ENCODE data around the gene ARAP3. TPM values are rescaled to one million over a fixed set of nuclear protein-coding genes. Genes with fewer than 3 reads are reported as not detected.

The ARAP3 gene
- polyA plus RNA-seq, 3 donors, result 1.2 to 18.2 (median 2.2) TPM

DNA sequence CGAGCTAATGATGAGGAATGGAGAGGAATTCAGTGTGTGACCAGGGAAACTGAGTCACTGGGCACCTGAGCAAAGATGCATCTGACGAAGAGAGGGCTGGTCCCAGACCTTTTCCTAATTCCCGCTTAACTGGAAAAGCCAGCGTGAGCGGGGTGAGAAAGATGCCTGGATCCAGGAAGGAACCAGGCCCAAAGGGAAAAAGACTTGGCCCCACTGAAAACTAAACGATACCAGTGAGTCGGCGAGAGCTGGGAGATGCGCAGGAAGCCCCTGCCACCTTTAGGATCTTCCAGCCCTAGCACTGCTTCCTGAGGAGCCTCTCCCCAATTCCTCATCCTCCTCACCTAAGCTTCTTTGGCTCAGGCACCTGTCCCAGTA is 30.3 kb downstream of the ARAP3 start:
- Histone ChIP-seq H3K79me2 (ENCODE audit: insufficient read depth, low read length) (no peaks in the 10 kb centered on the region), H3K27me3 (ENCODE audit: control insufficient read depth in 2 of 2, insufficient read depth in 2 of 2, low read length in 2 of 2) (no peaks in the 10 kb centered on the region), H3K4me1 (ENCODE audit: control insufficient read depth in 1 of 2, insufficient read depth in 2 of 2, low read length in 2 of 2) (peaks cover 13 to 20% of the 10 kb centered on the region in 2 donors), H2AFZ (ENCODE audit: insufficient read depth, low read depth, low read length, poor library complexity, severe bottlenecking) (peak overlapping the region; percentile 97), H3K4me2 (replicated peaks; ENCODE audit: extremely low read depth, low read length, poor library complexity, severe bottlenecking) (peak overlapping the region; percentile 98), H3K36me3 (replicated peaks in 1 of 2; ENCODE audit: control insufficient read depth in 1 of 2, insufficient read depth in 2 of 2, low read length in 2 of 2) (peaks cover 45 to 57% of the 10 kb centered on the region in 2 donors), H3K9me3 (replicated peaks in 1 of 2; ENCODE audit: control insufficient read depth in 1 of 2, insufficient read depth in 1 of 2, low read length in 2 of 2) (no peaks in the 10 kb centered on the region), H3K9ac (ENCODE audit: insufficient read depth, low read length, poor library complexity, severe bottlenecking) (peak overlapping the region; percentile 66), H3K4me3 (replicated peaks in 1 of 3; ENCODE audit: low read depth in 2 of 3, low read length in 3 of 3) (peak overlapping the region; percentile 78 to 90 (median 90)), H3K27ac (ENCODE audit: low read depth in 1 of 2, low read length in 2 of 2) (peak overlapping the region in 1 of 2 donors; percentile 65), H4K20me1 (ENCODE audit: insufficient read depth, low read length) (no peaks in the 10 kb centered on the region)
- no peak for DNase-seq
- 54% methylated on average over 9 of the region's 9 CpGs for WGBS (ENCODE audit: insufficient coverage)
- H3K4me3 Mint-ChIP-seq, result peak overlapping the region; percentile 99 to 100
- peaks cover 27% of the 10 kb centered on the region for H3K4me1 Mint-ChIP-seq
- H3K36me3 Mint-ChIP-seq, result peaks cover 57 to 58% of the 10 kb centered on the region in 2 donors
- H3K27me3 Mint-ChIP-seq (ENCODE audit: low read depth in 3 of 3), result peaks cover 0 to 2% (median 2%) of the 10 kb centered on the region in 3 donors
- peak overlapping the region in 5 of 7 donors; percentile 32 to 94 (median 93) for H3K27ac Mint-ChIP-seq
- TF ChIP-seq CTCF (IDR thresholded peaks at IDR 0.05), result no peak
- peaks cover 0 to 2% (median 0%) of the 10 kb centered on the region in 7 donors for H3K9me3 Mint-ChIP-seq
- intact Hi-C loops (cut with micrococcal nuclease), result loop anchor here in 1 of 2 donors (2.0 kb wide), 1 partner anchor 17 kb away; no protein-coding TSS in a partner anchor

DNA sequence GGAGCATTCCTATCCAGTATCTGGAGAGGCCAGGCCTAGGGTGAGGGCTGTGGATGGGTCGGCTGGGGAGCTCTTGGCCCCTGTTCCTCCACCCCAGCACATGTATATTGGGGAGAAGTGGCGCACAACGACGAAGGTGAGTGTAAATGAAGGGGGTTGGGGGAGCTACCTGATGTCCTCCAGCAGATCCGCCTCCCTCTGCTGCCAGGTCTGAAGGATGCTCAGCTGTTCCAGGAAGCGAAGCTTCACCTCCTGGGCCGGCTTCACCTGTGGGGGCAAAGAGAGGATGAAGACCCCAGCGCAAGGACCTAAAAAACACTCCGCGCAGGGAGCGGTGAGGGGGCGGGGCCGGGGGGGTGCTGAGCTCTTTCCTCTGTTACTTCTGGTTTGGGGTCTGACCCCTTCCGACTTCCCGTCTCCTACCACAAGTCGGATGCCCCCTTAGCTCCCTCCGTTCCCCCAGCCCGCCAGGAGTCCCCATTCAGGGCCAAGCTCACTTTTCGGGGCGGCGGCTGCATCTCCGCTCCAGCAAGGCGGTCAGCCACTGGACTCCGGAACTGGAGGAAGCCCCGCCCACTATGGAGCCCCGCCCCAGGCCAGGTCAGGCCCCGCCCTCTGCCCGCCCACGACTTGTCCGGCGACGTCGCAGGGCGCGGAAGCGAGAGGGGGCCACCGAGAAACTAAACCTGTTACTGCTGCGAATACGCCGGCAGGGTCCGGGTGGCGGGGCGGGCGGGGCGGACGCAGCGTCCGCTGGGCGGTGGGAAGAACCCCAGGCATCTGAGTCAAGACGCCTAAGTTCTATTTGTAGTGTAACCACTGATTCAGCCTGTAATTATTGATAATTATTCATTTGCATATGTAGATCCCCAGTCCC is 30.9 kb downstream of the ARAP3 start, which contains the start of gene FCHSD1:
Gene FCHSD1 (minus strand): TSS at position 568 of the 877 bp plus-strand sequence. CDS start 50 bp downstream, at position 518.
- Histone ChIP-seq H3K9me3 (replicated peaks in 1 of 2; ENCODE audit: control insufficient read depth in 1 of 2, insufficient read depth in 1 of 2, low read length in 2 of 2) (no peaks in the 10 kb centered on the region), H3K4me2 (replicated peaks; ENCODE audit: extremely low read depth, low read length, poor library complexity, severe bottlenecking) (peak within 1 kb of the TSS; percentile 98), H3K4me1 (ENCODE audit: control insufficient read depth in 1 of 2, insufficient read depth in 2 of 2, low read length in 2 of 2) (peaks cover 13 to 20% of the 10 kb centered on the region in 2 donors), H3K27ac (ENCODE audit: low read depth in 1 of 2, low read length in 2 of 2) (peak within 1 kb of the TSS in 1 of 2 donors; percentile 65), H3K9ac (ENCODE audit: insufficient read depth, low read length, poor library complexity, severe bottlenecking) (peak within 1 kb of the TSS; percentile 66), H2AFZ (ENCODE audit: insufficient read depth, low read depth, low read length, poor library complexity, severe bottlenecking) (peak within 1 kb of the TSS; percentile 97), H3K4me3 (replicated peaks in 1 of 3; ENCODE audit: low read depth in 2 of 3, low read length in 3 of 3) (peak within 1 kb of the TSS; percentile 78 to 90 (median 90)), H3K79me2 (ENCODE audit: insufficient read depth, low read length) (no peaks in the 10 kb centered on the region), H3K27me3 (ENCODE audit: control insufficient read depth in 2 of 2, insufficient read depth in 2 of 2, low read length in 2 of 2) (no peaks in the 10 kb centered on the region), H3K36me3 (replicated peaks in 1 of 2; ENCODE audit: control insufficient read depth in 1 of 2, insufficient read depth in 2 of 2, low read length in 2 of 2) (peaks cover 45 to 57% of the 10 kb centered on the region in 2 donors), H4K20me1 (ENCODE audit: insufficient read depth, low read length) (no peaks in the 10 kb centered on the region)
- H3K9me3 Mint-ChIP-seq, result peaks cover 0 to 2% (median 0%) of the 10 kb centered on the region in 7 donors
- peak within 1 kb of the TSS; percentile 32 to 94 (median 92) for H3K27ac Mint-ChIP-seq
- peak; percentile 80 for DNase-seq
- TF ChIP-seq CTCF (IDR thresholded peaks at IDR 0.05), result no peak
- whole genome bisulfite sequencing (ENCODE audit: insufficient coverage), result 2% methylated on average over 37 of the region's 50 CpGs
- H3K4me3 Mint-ChIP-seq, result peak within 1 kb of the TSS; percentile 99 to 100
- peaks cover 27% of the 10 kb centered on the region for H3K4me1 Mint-ChIP-seq
- H3K27me3 Mint-ChIP-seq (ENCODE audit: low read depth in 3 of 3), result peaks cover 0 to 2% (median 2%) of the 10 kb centered on the region in 3 donors
- H3K36me3 Mint-ChIP-seq, result peaks cover 57 to 58% of the 10 kb centered on the region in 2 donors
- intact Hi-C loops (cut with micrococcal nuclease), result loop anchor here in 1 of 2 donors (2.0 kb wide), 1 partner anchor 16 kb away; no protein-coding TSS in a partner anchor
